Measurements from ENCODE around the gene P2RY14.

The P2RY14 gene

GRCh38 chr3:151206201-151206600 is 72.1 kb downstream of the P2RY14 start:
- ATAC-seq (ENCODE audit: insufficient read depth, low read depth) = no peak
- Histone ChIP-seq H3K4me1 (ENCODE audit: insufficient read depth, low read length) (peaks cover 16% of the 10 kb centered on the region), H3K36me3 (ENCODE audit: insufficient read depth, low read length) (no peaks in the 10 kb centered on the region), H3K4me3 (ENCODE audit: low read depth in 1 of 2, low read length in 2 of 2) (no peak overlapping the region), H3K27me3 (ENCODE audit: insufficient read depth, low read length, poor library complexity) (no peaks in the 10 kb centered on the region), H3K27ac (ENCODE audit: low read length) (no peak overlapping the region), H2AFZ (ENCODE audit: low read depth, low read length) (no peak overlapping the region), H4K20me1 (ENCODE audit: insufficient read depth, low read length) (no peaks in the 10 kb centered on the region), H3K9me3 (ENCODE audit: insufficient read depth, low read length, severe bottlenecking) (no peaks in the 10 kb centered on the region), H3K9ac (ENCODE audit: low read depth, low read length) (no peak overlapping the region), H3K4me2 (ENCODE audit: insufficient read depth, low read length) (no peak overlapping the region), H3K79me2 (ENCODE audit: insufficient read depth, low read length) (no peaks in the 10 kb centered on the region)
- DNase-seq = no peak
- TF ChIP-seq EZH2 (IDR thresholded peaks at IDR 0.05; ENCODE audit: borderline replicate concordance, low read depth, low read length, severe bottlenecking) = no peak
- TF ChIP-seq CTCF (IDR thresholded peaks at IDR 0.05; ENCODE audit: borderline replicate concordance, extremely low read depth, low read length, poor library complexity, severe bottlenecking) = no peak

GRCh38 chr3:151205482-151205881 is 72.9 kb downstream of the P2RY14 start:
- no peak overlapping the region for H3K4me2 ChIP-seq (ENCODE audit: insufficient read depth, low read length)
- DNase-seq (no peak), ATAC-seq (ENCODE audit: insufficient read depth, low read depth) (no peak)
- H3K27me3 ChIP-seq (ENCODE audit: insufficient read depth, low read length, poor library complexity) = no peaks in the 10 kb centered on the region
- H3K9ac ChIP-seq (ENCODE audit: low read depth, low read length) = no peak overlapping the region
- H4K20me1 ChIP-seq (ENCODE audit: insufficient read depth, low read length) = no peaks in the 10 kb centered on the region
- H3K9me3 ChIP-seq (ENCODE audit: insufficient read depth, low read length, severe bottlenecking) = no peaks in the 10 kb centered on the region
- H3K4me1 ChIP-seq (ENCODE audit: insufficient read depth, low read length) = peaks cover 16% of the 10 kb centered on the region
- no peaks in the 10 kb centered on the region for H3K36me3 ChIP-seq (ENCODE audit: insufficient read depth, low read length)
- H2AFZ ChIP-seq (ENCODE audit: low read depth, low read length) = no peak overlapping the region
- no peak overlapping the region for H3K4me3 ChIP-seq (ENCODE audit: low read depth in 1 of 2, low read length in 2 of 2)
- H3K79me2 ChIP-seq (ENCODE audit: insufficient read depth, low read length) = no peaks in the 10 kb centered on the region
- H3K27ac ChIP-seq (ENCODE audit: low read length) = no peak overlapping the region
- no peak for TF ChIP-seq EZH2 (IDR thresholded peaks at IDR 0.05; ENCODE audit: borderline replicate concordance, low read depth, low read length, severe bottlenecking)
- TF ChIP-seq CTCF (IDR thresholded peaks at IDR 0.05; ENCODE audit: borderline replicate concordance, extremely low read depth, low read length, poor library complexity, severe bottlenecking) = no peak

GRCh38 chr3:151204530-151205402 is 73.6 kb downstream of the P2RY14 start:
- Histone ChIP-seq H3K27me3 (ENCODE audit: insufficient read depth, low read length, poor library complexity) (no peaks in the 10 kb centered on the region), H3K4me2 (ENCODE audit: insufficient read depth, low read length) (no peak overlapping the region), H4K20me1 (ENCODE audit: insufficient read depth, low read length) (no peaks in the 10 kb centered on the region), H3K36me3 (ENCODE audit: insufficient read depth, low read length) (no peaks in the 10 kb centered on the region), H3K4me1 (ENCODE audit: insufficient read depth, low read length) (peaks cover 17% of the 10 kb centered on the region), H3K79me2 (ENCODE audit: insufficient read depth, low read length) (no peaks in the 10 kb centered on the region), H3K9me3 (ENCODE audit: insufficient read depth, low read length, severe bottlenecking) (no peaks in the 10 kb centered on the region), H3K4me3 (ENCODE audit: low read depth in 1 of 2, low read length in 2 of 2) (no peak overlapping the region), H2AFZ (ENCODE audit: low read depth, low read length) (no peak overlapping the region), H3K9ac (ENCODE audit: low read depth, low read length) (no peak overlapping the region), H3K27ac (ENCODE audit: low read length) (no peak overlapping the region)
- ATAC-seq (ENCODE audit: insufficient read depth, low read depth) (no peak), DNase-seq (no peak)
- no peak for TF ChIP-seq EZH2 (IDR thresholded peaks at IDR 0.05; ENCODE audit: borderline replicate concordance, low read depth, low read length, severe bottlenecking)
- TF ChIP-seq CTCF (IDR thresholded peaks at IDR 0.05; ENCODE audit: borderline replicate concordance, extremely low read depth, low read length, poor library complexity, severe bottlenecking) = no peak

All from DND-41 (cell line).